GM18858 (cell line): ENCODE measurements around the gene ODF2L.

Source experiments
- ATAC-seq: cut with Tn5 transposase; IDR thresholded peaks from one replicate; pipeline ENCODE4 v1.9.1; 2021; ENCODE audit not compliant: unreplicated experiment

ODF2L gene

GRCh38 chr1:86395751-86396497 lies at the start of gene ODF2L:
ODF2L (minus strand) TSS chr1:86396323; CDS start chr1:86387027, 9,296 bp downstream.
- ATAC-seq = peak; percentile 98

- no peak for ATAC-seq
Observed at GRCh38 chr1:86445919-86446318, 49.8 kb upstream of the ODF2L start.

GRCh38 chr1:86441997-86442396 lies 45.9 kb upstream of the ODF2L start:
- no peak for ATAC-seq

- no peak for ATAC-seq
Observed at GRCh38 chr1:86441581-86441980, 45.5 kb upstream of the ODF2L start.

- ATAC-seq = no peak
Observed at GRCh38 chr1:86436041-86436440, 39.9 kb upstream of the ODF2L start.

- no peak for ATAC-seq
Observed at GRCh38 chr1:86435327-86435726, 39.2 kb upstream of the ODF2L start.

GRCh38 chr1:86434059-86434458 lies 37.9 kb upstream of the ODF2L start:
- no peak for ATAC-seq

GRCh38 chr1:86430376-86430775 lies 34.3 kb upstream of the ODF2L start:
- no peak for ATAC-seq

- no peak for ATAC-seq
Observed at GRCh38 chr1:86429835-86430234, 33.7 kb upstream of the ODF2L start.

- ATAC-seq = no peak
Observed at GRCh38 chr1:86429122-86429725, 33.1 kb upstream of the ODF2L start.

GRCh38 chr1:86423873-86424272 lies 27.8 kb upstream of the ODF2L start, which contains the start of gene CLCA2:
CLCA2 (plus strand) TSS chr1:86424171; CDS start chr1:86424248, 77 bp downstream.
- no peak for ATAC-seq

- ATAC-seq = no peak
Observed at GRCh38 chr1:86423473-86423872, 27.4 kb upstream of the ODF2L start.

GRCh38 chr1:86421601-86422280 lies 25.6 kb upstream of the ODF2L start:
- no peak for ATAC-seq

GRCh38 chr1:86419277-86419903 lies 23.3 kb upstream of the ODF2L start:
- no peak for ATAC-seq

- ATAC-seq = no peak
Observed at GRCh38 chr1:86416343-86416742, 20.2 kb upstream of the ODF2L start.

- no peak for ATAC-seq
Observed at GRCh38 chr1:86410879-86411278, 14.8 kb upstream of the ODF2L start.

GRCh38 chr1:86409416-86410021 lies 13.4 kb upstream of the ODF2L start:
- no peak for ATAC-seq

- peak; percentile 5 for ATAC-seq
Observed at GRCh38 chr1:86396498-86396890, 371 bp upstream of the ODF2L start.

GRCh38 chr1:86394416-86394815 lies 1.7 kb downstream of the ODF2L start:
- ATAC-seq = no peak

GRCh38 chr1:86389307-86389706 lies 6.8 kb downstream of the ODF2L start:
- peak; percentile 89 for ATAC-seq

GRCh38 chr1:86388777-86389176 lies 7.3 kb downstream of the ODF2L start:
- ATAC-seq = no peak
